ENCODE measurements around the gene FAM241B. TPM values are rescaled to one million over a fixed set of nuclear protein-coding genes. Genes with fewer than 3 reads are reported as not detected.

Gene FAM241B
- total RNA-seq, 1 donor from 2014 or later: 5.0 TPM

DNA sequence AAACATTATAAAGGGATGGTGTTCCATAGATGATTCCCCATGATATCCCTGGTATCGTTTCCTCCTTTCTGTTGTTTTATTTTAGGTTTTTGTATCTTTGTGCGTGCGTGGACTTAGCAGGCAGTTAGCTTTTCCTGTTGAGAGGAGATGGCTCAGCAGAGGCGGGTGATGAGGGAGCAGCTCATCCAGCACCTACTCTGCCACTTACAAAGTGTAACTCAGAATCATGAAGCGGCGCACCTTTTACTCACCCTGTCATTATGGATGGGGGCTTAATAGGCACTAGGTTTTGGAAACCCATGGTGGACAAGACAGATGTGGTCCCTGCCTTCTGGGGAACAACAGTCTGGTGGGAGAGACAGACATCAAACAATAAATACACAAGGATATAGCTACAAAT lies 17.1 kb downstream of the FAM241B start:
- intact Hi-C loops (cut with DNase I): loop anchor here (10.0 kb wide), 1 partner anchor 132 kb away; no protein-coding TSS in a partner anchor
- DNase-seq (no peak), ATAC-seq (no peak)
- H3K27ac ChIP-seq: no peak overlapping the region
- H3K9me3 ChIP-seq: no peaks in the 10 kb centered on the region
- H3K4me3 ChIP-seq: no peak overlapping the region
- H3K36me3 ChIP-seq: no peaks in the 10 kb centered on the region
- H3K27me3 ChIP-seq (ENCODE audit: low read depth): no peaks in the 10 kb centered on the region
- no peaks in the 10 kb centered on the region for H3K4me1 ChIP-seq
- TF ChIP-seq CTCF (IDR thresholded peaks at IDR 0.05): no peak

GRCh38 chr10:69647819-69648218 lies 17.8 kb downstream of the FAM241B start:
- ATAC-seq (no peak), DNase-seq (no peak)
- intact Hi-C loops (cut with DNase I): loop anchor here (10.0 kb wide), 1 partner anchor 133 kb away; no protein-coding TSS in a partner anchor
- Histone ChIP-seq H3K27me3 (ENCODE audit: low read depth) (no peaks in the 10 kb centered on the region), H3K9me3 (no peaks in the 10 kb centered on the region), H3K4me3 (no peak overlapping the region), H3K36me3 (no peaks in the 10 kb centered on the region), H3K4me1 (no peaks in the 10 kb centered on the region), H3K27ac (no peak overlapping the region)
- no peak for TF ChIP-seq CTCF (IDR thresholded peaks at IDR 0.05)

- H3K27ac ChIP-seq: no peak overlapping the region
- H3K27me3 ChIP-seq (ENCODE audit: low read depth): no peaks in the 10 kb centered on the region
- H3K4me3 ChIP-seq: no peak overlapping the region
- no peaks in the 10 kb centered on the region for H3K9me3 ChIP-seq
- no peaks in the 10 kb centered on the region for H3K36me3 ChIP-seq
- no peak for TF ChIP-seq CTCF (IDR thresholded peaks at IDR 0.05)
- DNase-seq (no peak), ATAC-seq (no peak)
- H3K4me1 ChIP-seq: no peaks in the 10 kb centered on the region
- intact Hi-C loops (cut with DNase I): loop anchor here (10.0 kb wide), 1 partner anchor 134 kb away; no protein-coding TSS in a partner anchor
These were observed 18.4 kb downstream of the FAM241B start for GRCh38 chr10:69648461-69648860.

DNA sequence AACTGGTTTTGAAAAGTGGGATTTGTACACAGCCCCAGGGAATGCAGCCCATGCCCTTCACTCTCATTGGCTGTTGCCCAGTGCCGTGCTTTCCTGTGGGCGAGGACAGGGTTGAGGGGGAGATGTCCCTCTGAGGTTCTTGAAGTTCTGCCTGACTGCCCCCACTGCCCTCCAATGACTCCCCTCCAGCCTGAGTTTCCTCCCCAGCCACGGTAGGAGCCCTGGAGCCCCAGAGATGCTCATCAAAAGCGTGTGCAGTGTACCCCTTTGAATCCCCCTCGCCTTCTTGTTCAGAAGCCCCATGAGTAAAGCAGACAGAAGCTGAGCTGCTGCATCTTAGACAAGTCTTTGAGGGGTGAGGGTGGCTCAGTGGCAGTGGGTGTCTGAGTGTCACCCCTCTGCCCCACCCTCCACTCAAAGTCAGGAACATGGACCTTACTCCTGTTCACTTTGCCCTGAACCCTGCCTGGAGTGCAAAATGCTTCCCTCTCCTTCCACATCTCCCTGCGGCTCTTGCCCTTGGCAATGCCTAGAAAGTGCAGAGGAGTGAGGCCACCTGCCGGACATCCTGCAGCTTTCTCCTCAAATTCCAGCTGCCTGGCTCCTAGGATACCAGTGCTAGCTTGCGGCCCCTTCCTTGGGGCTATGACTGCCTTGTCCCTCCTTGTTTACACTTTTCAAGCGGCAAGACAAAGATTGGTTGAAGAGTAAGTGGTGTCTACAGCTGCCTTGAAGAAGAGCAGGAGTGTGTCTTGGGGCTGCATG lies 19.9 kb downstream of the FAM241B start:
- DNase-seq (no peak), ATAC-seq (no peak)
- no peak for TF ChIP-seq CTCF (IDR thresholded peaks at IDR 0.05)
- H3K27ac ChIP-seq: no peak overlapping the region
- H3K36me3 ChIP-seq: no peaks in the 10 kb centered on the region
- H3K9me3 ChIP-seq: no peaks in the 10 kb centered on the region
- no peaks in the 10 kb centered on the region for H3K4me1 ChIP-seq
- H3K4me3 ChIP-seq: no peak overlapping the region
- no peaks in the 10 kb centered on the region for H3K27me3 ChIP-seq (ENCODE audit: low read depth)
- intact Hi-C loops (cut with DNase I): loop anchor here (10.0 kb wide), 1 partner anchor 135 kb away; no protein-coding TSS in a partner anchor

DNA sequence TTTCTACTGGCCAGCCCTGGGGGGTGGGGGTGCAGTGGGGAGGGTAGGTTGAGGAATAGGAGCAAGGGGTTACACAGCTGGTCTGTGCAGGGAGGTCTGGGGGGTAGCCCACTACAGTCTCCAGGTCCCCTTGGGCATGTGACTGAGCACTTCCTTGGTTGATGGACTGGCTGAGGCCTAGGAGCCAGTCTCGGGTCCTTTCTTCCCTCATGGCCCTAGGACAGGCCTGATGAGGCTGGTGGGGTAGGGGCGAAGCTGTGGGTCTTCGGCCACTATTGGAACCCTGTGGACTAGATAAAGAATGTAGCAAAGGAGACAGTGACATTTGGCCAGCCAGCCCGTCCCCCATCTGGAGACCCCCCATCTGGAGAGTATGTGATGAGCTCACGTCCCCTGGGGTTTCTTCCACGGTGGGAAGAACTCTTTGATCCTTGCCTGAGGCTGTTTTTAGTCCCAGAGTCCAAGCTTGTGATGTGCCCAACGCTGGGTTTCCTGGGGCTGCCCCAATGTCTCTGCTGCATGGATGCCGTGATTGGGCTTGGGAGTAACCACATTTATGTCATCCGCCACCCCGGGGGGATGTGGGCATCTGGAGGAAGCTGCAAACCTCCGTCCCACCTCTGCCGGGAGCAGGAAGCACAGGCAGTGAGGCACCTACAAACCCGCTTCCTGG lies 20.7 kb downstream of the FAM241B start:
- no peak for DNase-seq
- H3K27me3 ChIP-seq (ENCODE audit: low read depth): no peaks in the 10 kb centered on the region
- intact Hi-C loops (cut with DNase I): no loop called here
- ATAC-seq: no peak
- H3K4me1 ChIP-seq: no peaks in the 10 kb centered on the region
- H3K36me3 ChIP-seq: no peaks in the 10 kb centered on the region
- no peak overlapping the region for H3K4me3 ChIP-seq
- H3K9me3 ChIP-seq: no peaks in the 10 kb centered on the region
- TF ChIP-seq CTCF (IDR thresholded peaks at IDR 0.05): no peak
- H3K27ac ChIP-seq: no peak overlapping the region

Measured in lower lobe of right lung (tissue), 2 donors.